IPS DF 19.7 (cell line): ENCODE results near the gene NEDD9.

Source experiments
- DNase-seq: peaks from one replicate; pipeline ENCODE4 v3.0.0-alpha.2; 2013; ENCODE audit warnings: low read depth, low spot score

Gene NEDD9

GRCh38 chr6:11146117-11146826 lies 86.2 kb downstream of the NEDD9 start:
- DNase-seq: no peak

- no peak for DNase-seq
These were observed 88.0 kb downstream of the NEDD9 start for GRCh38 chr6:11144393-11144851.

- no peak for DNase-seq
These were observed 88.8 kb downstream of the NEDD9 start for GRCh38 chr6:11143394-11144371.

GRCh38 chr6:11142296-11143027 lies 90.0 kb downstream of the NEDD9 start:
- no peak for DNase-seq

- DNase-seq: no peak
These were observed 91.2 kb downstream of the NEDD9 start for GRCh38 chr6:11141295-11141694.

- DNase-seq: no peak
These were observed 92.4 kb downstream of the NEDD9 start for GRCh38 chr6:11140056-11140455.

- no peak for DNase-seq
These were observed 93.2 kb downstream of the NEDD9 start for GRCh38 chr6:11139051-11139960.

GRCh38 chr6:11136809-11137208 lies 95.7 kb downstream of the NEDD9 start:
- DNase-seq: no peak
